Body of pancreas (tissue), 4 donors: Measurements from ENCODE around the gene RBP5. TPM values are rescaled to one million over a fixed set of nuclear protein-coding genes. Genes with fewer than 3 reads are reported as not detected.

Source experiments
- ATAC-seq: fragments of 150-250 bp; one replicate; pipeline ENCODE4 v1.9.1; 2016
- DNase-seq, 4 donors: peaks; one replicate each; pipeline ENCODE4 v3.0.0-alpha.2; 2019
- H3K27ac ChIP-seq, 4 donors: fragments of 200-600 bp; sonication (generic); 1 replicate in 3 of 4; 2 replicates in 1 of 4; pipeline versions ENCODE4 v1.5.1 to v1.6.1; 2016 to 2019; ENCODE audit warnings: mild to moderate bottlenecking in 1 of 4, mixed read lengths in 1 of 4, moderate library complexity in 1 of 4
- H3K27me3 ChIP-seq, 2 donors: fragments of 200-600 bp; sonication (generic); one replicate each; pipeline ENCODE4 v1.6.0; 2016; ENCODE audit warnings: mild to moderate bottlenecking in 1 of 2
- H3K36me3 ChIP-seq, 2 donors: fragments of 200-600 bp; sonication (generic); replicated peaks in 1 of 2; 2 replicates each; pipeline ENCODE4 v1.5.1; 2016; ENCODE audit warnings: low read depth in 2 of 2; ENCODE audit not compliant: insufficient read depth in 1 of 2
- H3K4me1 ChIP-seq: fragments of 200-600 bp; sonication (generic); one replicate; pipeline ENCODE4 v1.6.0; 2016
- H3K4me3 ChIP-seq, 2 donors: fragments of 200-600 bp; sonication (generic); 1 replicate in 1 of 2; 2 replicates in 1 of 2; pipeline ENCODE4 v1.5.1; 2016 to 2019
- H3K9me3 ChIP-seq, 3 donors: fragments of 200-600 bp; sonication (generic); 1 replicate in 2 of 3; 2 replicates in 1 of 3; pipeline ENCODE4 v1.5.1; 2016
- CTCF ChIP-seq, 7 experiments: fragments of 450-650 bp in 4 of 7; fragments of 200-600 bp in 3 of 7; sonication (generic) in 3 of 7; IDR thresholded peaks; one replicate each; pipeline ENCODE4 v1.5.1; 2016 to 2019; ENCODE audit warnings: antibody characterized with exemption in 7 of 7
- POLR2A ChIP-seq, 3 donors: fragments of 450-650 bp; IDR thresholded peaks; one replicate each; pipeline ENCODE4 v1.6.1; 2016; ENCODE audit warnings: antibody characterized with exemption in 3 of 3, mild to moderate bottlenecking in 2 of 3
- WGBS, 2 donors: methylation state at CpG; one replicate each; pipeline ENCODE4 v1.1.5; 2017; 5-methylcytosine and 5-hydroxymethylcytosine counted together
- intact Hi-C: fragments of 100-400 bp; cut with DNase I; formaldehyde crosslinking; loops from one replicate; pipeline ENCODE4 v1.15.1; 2023
- total RNA-seq, 2 donors: library from RNA; depleted of rRNA; stranded (reverse); fragments of >200 nt; gene quantifications; one replicate each; pipeline ENCODE4 v1.1.0, GENCODE V29; 2016

RBP5 gene
- total RNA-seq, 2 donors from 2014 or later: 1.3 TPM; not detected in 1

- no peak for TF ChIP-seq CTCF (IDR thresholded peaks at IDR 0.05)
- TF ChIP-seq POLR2A (IDR thresholded peaks at IDR 0.05): no peak
- ATAC-seq: no peak
Measured at GRCh38 chr12:7143564-7143963, 14.9 kb upstream of the RBP5 start.

GRCh38 chr12:7142809-7143465 is 14.2 kb upstream of the RBP5 start:
- no peak for ATAC-seq
- no peak overlapping the region for H3K27ac ChIP-seq
- H3K4me3 ChIP-seq: no peak overlapping the region
- no peak for DNase-seq
- no peaks in the 10 kb centered on the region for H3K27me3 ChIP-seq
- TF ChIP-seq POLR2A (IDR thresholded peaks at IDR 0.05) (no peak), CTCF (IDR thresholded peaks at IDR 0.05) (no peak)
- intact Hi-C loops: no loop called here
- WGBS, 2 donors: 90% methylated on average over 15 to 16 of the region's 18 CpGs
- H3K9me3 ChIP-seq: no peaks in the 10 kb centered on the region
- no peaks in the 10 kb centered on the region for H3K4me1 ChIP-seq
- H3K36me3 ChIP-seq: no peaks in the 10 kb centered on the region

More at GRCh38 chr12:7143564-7143963, 14.9 kb upstream of the RBP5 start:
- Histone ChIP-seq H3K9me3 (no peaks in the 10 kb centered on the region), H3K4me1 (no peaks in the 10 kb centered on the region), H3K27ac (no peak overlapping the region), H3K36me3 (no peaks in the 10 kb centered on the region), H3K4me3 (no peak overlapping the region), H3K27me3 (no peaks in the 10 kb centered on the region)
- WGBS, 2 donors: 79 to 85% methylated on average over 7 of the region's 7 CpGs
- DNase-seq: no peak
- intact Hi-C loops: no loop called here

- Histone ChIP-seq H3K9me3 (no peaks in the 10 kb centered on the region), H3K27ac (no peak overlapping the region), H3K4me1 (no peaks in the 10 kb centered on the region), H3K36me3 (no peaks in the 10 kb centered on the region), H3K4me3 (no peak overlapping the region), H3K27me3 (no peaks in the 10 kb centered on the region)
- TF ChIP-seq CTCF (IDR thresholded peaks at IDR 0.05) (peak; percentile 27 to 58 (median 50)), POLR2A (IDR thresholded peaks at IDR 0.05) (no peak)
- DNase-seq (peak; percentile 34 to 61 (median 48)), ATAC-seq (peak; percentile 77)
- 71 to 75% methylated on average over 5 of the region's 5 CpGs for WGBS, 2 donors
- intact Hi-C loops: no loop called here
Measured at GRCh38 chr12:7142056-7142644, 13.5 kb upstream of the RBP5 start.

GRCh38 chr12:7141351-7142005 is 12.8 kb upstream of the RBP5 start:
- Histone ChIP-seq H3K27me3 (no peaks in the 10 kb centered on the region), H3K36me3 (peaks cover 0 to 2% of the 10 kb centered on the region in 2 donors), H3K4me3 (no peak overlapping the region), H3K4me1 (no peaks in the 10 kb centered on the region), H3K27ac (no peak overlapping the region), H3K9me3 (no peaks in the 10 kb centered on the region)
- ATAC-seq: no peak
- no peak for DNase-seq
- intact Hi-C loops: no loop called here
- 87 to 90% methylated on average over 7 of the region's 7 CpGs for WGBS, 2 donors
- TF ChIP-seq CTCF (IDR thresholded peaks at IDR 0.05) (no peak), POLR2A (IDR thresholded peaks at IDR 0.05) (no peak)
